CD14-positive monocyte (primary cell): ENCODE results near the gene METTL1. TPM values are rescaled to one million over a fixed set of nuclear protein-coding genes. Genes with fewer than 3 reads are reported as not detected.

ENCODE experiments used
- DNase-seq, 3 donors: peaks; one replicate each; pipeline ENCODE4 v3.0.0-alpha.2; 2011 to 2022
- H2AFZ ChIP-seq: 2 replicates; pipeline ENCODE4 v1.6.0; 2012; ENCODE audit warnings: mild to moderate bottlenecking, low read depth, low read length, inconsistent platforms; ENCODE audit not compliant: insufficient read depth, poor library complexity, severe bottlenecking
- H3K27ac ChIP-seq, 2 donors: 1 replicate in 1 of 2; 2 replicates in 1 of 2; pipeline ENCODE4 v1.5.1; 2012 to 2013; ENCODE audit warnings: low read length in 2 of 2, control low read depth in 1 of 2, inconsistent platforms in 1 of 2, low read depth in 1 of 2, mild to moderate bottlenecking in 1 of 2
- H3K27me3 ChIP-seq, 2 donors: one replicate each; pipeline versions ENCODE4 v1.6.0 to v1.6.1; 2011 to 2013; ENCODE audit warnings: low read length in 2 of 2; ENCODE audit not compliant: control insufficient read depth in 2 of 2, insufficient read depth in 2 of 2
- H3K36me3 ChIP-seq, 2 donors: replicated peaks in 1 of 2; 1 replicate in 1 of 2; 2 replicates in 1 of 2; pipeline versions ENCODE4 v1.5.1 to v1.6.1; 2012 to 2013; ENCODE audit warnings: low read length in 2 of 2, control low read depth in 1 of 2, inconsistent platforms in 1 of 2, mild to moderate bottlenecking in 1 of 2; ENCODE audit not compliant: insufficient read depth in 2 of 2, control insufficient read depth in 1 of 2
- H3K4me1 ChIP-seq, 2 donors: 1 replicate in 1 of 2; 2 replicates in 1 of 2; pipeline versions ENCODE4 v1.5.1 to v1.6.1; 2012 to 2013; ENCODE audit warnings: low read length in 2 of 2, control low read depth in 1 of 2, inconsistent platforms in 1 of 2, mild to moderate bottlenecking in 1 of 2, moderate library complexity in 1 of 2; ENCODE audit not compliant: insufficient read depth in 2 of 2, control insufficient read depth in 1 of 2
- H3K4me2 ChIP-seq: replicated peaks from 2 replicates; pipeline ENCODE3; 2012; ENCODE audit warnings: low read length, moderate library complexity, mild to moderate bottlenecking; ENCODE audit not compliant: poor library complexity, severe bottlenecking; ENCODE audit errors: extremely low read depth
- H3K4me3 ChIP-seq, 3 experiments: fragments of 200-600 bp in 1 of 3; sonication (generic) in 1 of 3; replicated peaks in 1 of 3; 1 replicate in 2 of 3; 2 replicates in 1 of 3; pipeline ENCODE4 v1.5.1; 2011 to 2013; ENCODE audit warnings: low read length in 3 of 3, mild to moderate bottlenecking in 3 of 3, control low read depth in 2 of 3, low read depth in 2 of 3, inconsistent platforms in 1 of 3, moderate library complexity in 1 of 3
- H3K79me2 ChIP-seq: 2 replicates; pipeline ENCODE4 v1.6.0; 2012; ENCODE audit warnings: mild to moderate bottlenecking, control low read depth, inconsistent platforms, low read length, moderate library complexity; ENCODE audit not compliant: insufficient read depth
- H3K9ac ChIP-seq: 2 replicates; pipeline ENCODE4 v1.6.0; 2017; ENCODE audit warnings: low read length, mild to moderate bottlenecking; ENCODE audit not compliant: insufficient read depth, poor library complexity, severe bottlenecking
- H3K9me3 ChIP-seq, 2 donors: replicated peaks in 1 of 2; 1 replicate in 1 of 2; 2 replicates in 1 of 2; pipeline versions ENCODE4 v1.5.1 to v1.6.1; 2012 to 2013; ENCODE audit warnings: low read length in 2 of 2, control low read depth in 1 of 2; ENCODE audit not compliant: control insufficient read depth in 1 of 2, insufficient read depth in 1 of 2
- H4K20me1 ChIP-seq: 2 replicates; pipeline ENCODE4 v1.6.0; 2012; ENCODE audit warnings: mild to moderate bottlenecking, low read length, control low read depth, moderate library complexity; ENCODE audit not compliant: insufficient read depth
- H3K27ac Mint-ChIP-seq, 7 donors: one replicate each; pipeline ENCODE4 v1.8.0; 2020; ENCODE audit warnings: mild to moderate bottlenecking in 7 of 7, mixed read lengths in 7 of 7, moderate library complexity in 6 of 7, inconsistent platforms in 2 of 7
- H3K27me3 Mint-ChIP-seq, 3 donors: one replicate each; pipeline ENCODE4 v1.8.0; 2021 to 2022; ENCODE audit warnings: low read depth in 3 of 3, mild to moderate bottlenecking in 3 of 3, mixed read lengths in 3 of 3, moderate library complexity in 3 of 3, inconsistent platforms in 1 of 3
- H3K36me3 Mint-ChIP-seq, 2 donors: one replicate each; pipeline ENCODE4 v1.8.0; 2020; ENCODE audit warnings: mixed read lengths in 2 of 2, inconsistent platforms in 1 of 2, mild to moderate bottlenecking in 1 of 2
- H3K4me1 Mint-ChIP-seq: one replicate; pipeline ENCODE4 v1.8.0; 2020; ENCODE audit warnings: mild to moderate bottlenecking, mixed read lengths
- H3K4me3 Mint-ChIP-seq, 2 donors: one replicate each; pipeline ENCODE4 v1.8.0; 2020; ENCODE audit warnings: mild to moderate bottlenecking in 2 of 2, mixed read lengths in 2 of 2, moderate library complexity in 1 of 2
- H3K9me3 Mint-ChIP-seq, 7 donors: one replicate each; pipeline ENCODE4 v1.8.0; 2020 to 2022; ENCODE audit warnings: mixed read lengths in 7 of 7, mild to moderate bottlenecking in 6 of 7, moderate library complexity in 6 of 7, inconsistent platforms in 2 of 7
- WGBS: methylation state at CpG from one replicate; pipeline ENCODE4 v1.1.5; 2013; ENCODE audit warnings: missing lambda C conversion rate; ENCODE audit not compliant: insufficient coverage; 5-methylcytosine and 5-hydroxymethylcytosine counted together
- intact Hi-C, 2 donors: fragments of 100-400 bp; cut with micrococcal nuclease; formaldehyde crosslinking; loops; one replicate each; pipeline versions ENCODE4 v1.15.0 to v1.15.1; 2023
- polyA plus RNA-seq, 3 donors: library from polyadenylated mRNA; depleted of rRNA in 1 of 3; unstranded in 2 of 3; stranded (reverse) in 1 of 3; fragments of 300-500 nt in 2 of 3; fragments of >200 nt in 1 of 3; fragmentation: Illumina TruSeq in 2 of 3; gene quantifications; 1 replicate in 2 of 3; 2 replicates in 1 of 3; pipeline ENCODE4 v1.2.3, GENCODE V29; 2012 to 2021
- TF ChIP-seq, protein P1 (sequence below): fragments of 200-600 bp; IDR thresholded peaks from one replicate; pipeline ENCODE4 v1.8.0; 2022; ENCODE audit warnings: antibody characterized with exemption, mild to moderate bottlenecking

METTL1 gene
- polyA plus RNA-seq, 3 donors: 3.4 to 5.0 (median 3.7) TPM

DNA sequence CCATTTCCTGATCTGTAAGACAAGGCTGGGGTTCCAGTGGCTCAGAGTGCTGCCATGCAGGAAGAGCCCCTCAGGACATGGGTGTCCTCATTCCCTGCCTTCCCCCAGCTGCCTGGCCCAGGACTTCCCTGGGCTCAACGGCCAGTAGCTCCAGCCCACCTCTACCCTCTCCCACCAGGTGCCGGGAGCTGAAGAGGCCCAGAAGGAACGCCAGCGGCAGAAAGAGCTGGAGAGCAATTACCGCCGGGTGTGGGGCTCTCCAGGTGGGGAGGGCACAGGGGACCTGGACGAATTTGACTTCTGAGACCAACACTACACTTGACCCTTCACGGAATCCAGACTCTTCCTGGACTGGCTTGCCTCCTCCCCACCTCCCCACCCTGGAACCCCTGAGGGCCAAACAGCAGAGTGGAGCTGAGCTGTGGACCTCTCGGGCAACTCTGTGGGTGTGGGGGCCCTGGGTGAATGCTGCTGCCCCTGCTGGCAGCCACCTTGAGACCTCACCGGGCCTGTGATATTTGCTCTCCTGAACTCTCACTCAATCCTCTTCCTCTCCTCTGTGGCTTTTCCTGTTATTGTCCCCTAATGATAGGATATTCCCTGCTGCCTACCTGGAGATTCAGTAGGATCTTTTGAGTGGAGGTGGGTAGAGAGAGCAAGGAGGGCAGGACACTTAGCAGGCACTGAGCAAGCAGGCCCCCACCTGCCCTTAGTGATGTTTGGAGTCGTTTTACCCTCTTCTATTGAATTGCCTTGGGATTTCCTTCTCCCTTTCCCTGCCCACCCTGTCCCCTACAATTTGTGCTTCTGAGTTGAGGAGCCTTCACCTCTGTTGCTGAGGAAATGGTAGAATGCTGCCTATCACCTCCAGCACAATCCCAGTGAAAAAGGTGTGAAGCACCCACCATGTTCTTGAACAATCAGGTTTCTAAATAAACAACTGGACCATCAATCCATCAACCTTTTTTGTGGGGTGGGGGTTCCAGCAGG lies 51.0 kb downstream of the METTL1 start:
- WGBS: 99% methylated on average over 7 of the region's 11 CpGs
- intact Hi-C loops: no loop called here

More for the DNA sequence above, 51.0 kb downstream of the METTL1 start:
- H3K9ac ChIP-seq: no peak overlapping the region
- H3K4me3 ChIP-seq: no peak overlapping the region
- Mint-ChIP-seq H3K27ac (peak overlapping the region in 4 of 7 donors; percentile 34 to 50 (median 42)), H3K9me3 (peaks cover 0 to under 1% (median 0%) of the 10 kb centered on the region in 7 donors), H3K36me3 (peaks cover 61 to 63% of the 10 kb centered on the region in 2 donors), H3K4me1 (peaks cover 3% of the 10 kb centered on the region), H3K4me3 (no peak overlapping the region), H3K27me3 (peaks cover 0 to 2% (median 0%) of the 10 kb centered on the region in 3 donors)
- H3K27ac ChIP-seq: no peak overlapping the region
- TF ChIP-seq, protein P1, sequence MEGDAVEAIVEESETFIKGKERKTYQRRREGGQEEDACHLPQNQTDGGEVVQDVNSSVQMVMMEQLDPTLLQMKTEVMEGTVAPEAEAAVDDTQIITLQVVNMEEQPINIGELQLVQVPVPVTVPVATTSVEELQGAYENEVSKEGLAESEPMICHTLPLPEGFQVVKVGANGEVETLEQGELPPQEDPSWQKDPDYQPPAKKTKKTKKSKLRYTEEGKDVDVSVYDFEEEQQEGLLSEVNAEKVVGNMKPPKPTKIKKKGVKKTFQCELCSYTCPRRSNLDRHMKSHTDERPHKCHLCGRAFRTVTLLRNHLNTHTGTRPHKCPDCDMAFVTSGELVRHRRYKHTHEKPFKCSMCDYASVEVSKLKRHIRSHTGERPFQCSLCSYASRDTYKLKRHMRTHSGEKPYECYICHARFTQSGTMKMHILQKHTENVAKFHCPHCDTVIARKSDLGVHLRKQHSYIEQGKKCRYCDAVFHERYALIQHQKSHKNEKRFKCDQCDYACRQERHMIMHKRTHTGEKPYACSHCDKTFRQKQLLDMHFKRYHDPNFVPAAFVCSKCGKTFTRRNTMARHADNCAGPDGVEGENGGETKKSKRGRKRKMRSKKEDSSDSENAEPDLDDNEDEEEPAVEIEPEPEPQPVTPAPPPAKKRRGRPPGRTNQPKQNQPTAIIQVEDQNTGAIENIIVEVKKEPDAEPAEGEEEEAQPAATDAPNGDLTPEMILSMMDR: no peak
- no peak overlapping the region for H3K4me2 ChIP-seq
- H3K36me3 ChIP-seq: peaks cover 59 to 65% of the 10 kb centered on the region in 2 donors
- DNase-seq: no peak
- no peaks in the 10 kb centered on the region for H3K79me2 ChIP-seq
- H4K20me1 ChIP-seq: peaks cover 12% of the 10 kb centered on the region
- H3K27me3 ChIP-seq: no peaks in the 10 kb centered on the region
- H2AFZ ChIP-seq: no peak overlapping the region
- H3K4me1 ChIP-seq: no peaks in the 10 kb centered on the region
- H3K9me3 ChIP-seq: peaks cover 0 to under 1% of the 10 kb centered on the region in 2 donors
